VCaP (cell line): ENCODE measurements around the gene ANKRD23.

Experiments used
- H3K27ac ChIP-seq: fragments of 450-650 bp; 2 replicates; pipeline ENCODE4 v1.5.1; 2017
- CTCF ChIP-seq: fragments of 450-650 bp; conservative IDR thresholded peaks from 2 replicates; pipeline ENCODE4 v1.5.1; 2017; ENCODE audit warnings: mild to moderate bottlenecking, moderate library complexity

Gene ANKRD23

GRCh38 chr2:96844405-96844808 is 586 bp upstream of the ANKRD23 start:
- TF ChIP-seq CTCF = no peak
- no peak overlapping the region for H3K27ac ChIP-seq

GRCh38 chr2:96842600-96842999 is 1.2 kb downstream of the ANKRD23 start:
- no peak overlapping the region for H3K27ac ChIP-seq
- no peak for TF ChIP-seq CTCF

- no peak for TF ChIP-seq CTCF
- no peak overlapping the region for H3K27ac ChIP-seq
Observed at GRCh38 chr2:96841701-96842495, 1.9 kb downstream of the ANKRD23 start.

- no peak overlapping the region for H3K27ac ChIP-seq
- no peak for TF ChIP-seq CTCF
Observed at GRCh38 chr2:96839875-96840850, 3.7 kb downstream of the ANKRD23 start.

GRCh38 chr2:96839293-96839874 is 4.4 kb downstream of the ANKRD23 start:
- no peak overlapping the region for H3K27ac ChIP-seq
- TF ChIP-seq CTCF = no peak

- no peak for TF ChIP-seq CTCF
- no peak overlapping the region for H3K27ac ChIP-seq
Observed at GRCh38 chr2:96838345-96839292, 5.2 kb downstream of the ANKRD23 start.
